Stimulated activated memory B cell treated with anti-CD40 and anti-IgM and Interleukin-4, amounts not matched to agents 10 μg/mL and 1 μg/mL and 100 μg/mL, for 72 hours (primary cell): ENCODE results near the gene FPR3.
"Not testable (repeated sequence)": the region's sequence is repeated elsewhere in the genome, so short reads cannot be mapped to it uniquely, and the experiment has no call there.

Source experiments
- ATAC-seq: fragments of 150-1000 bp; cut with Tn5 transposase; 2 replicates; pipeline ENCODE4 v1.10.0; 2021
- H3K27ac Mint-ChIP-seq: one replicate; pipeline ENCODE4 v1.8.0; 2022; ENCODE audit warnings: mild to moderate bottlenecking, mixed read lengths
- H3K27me3 Mint-ChIP-seq: one replicate; pipeline ENCODE4 v1.8.0; 2022; ENCODE audit warnings: mixed read lengths
- H3K36me3 Mint-ChIP-seq: one replicate; pipeline ENCODE4 v1.8.0; 2022; ENCODE audit warnings: mixed read lengths
- H3K4me1 Mint-ChIP-seq: one replicate; pipeline ENCODE4 v1.8.0; 2022; ENCODE audit warnings: mixed read lengths
- H3K4me3 Mint-ChIP-seq: one replicate; pipeline ENCODE4 v1.8.0; 2022; ENCODE audit warnings: mild to moderate bottlenecking, moderate library complexity, mixed read lengths
- H3K9me3 Mint-ChIP-seq: one replicate; pipeline ENCODE4 v1.8.0; 2022; ENCODE audit warnings: mixed read lengths

The FPR3 gene

GRCh38 chr19:51794885-51795490, at the start of gene FPR3:
TSS of gene FPR3 (plus strand) at chr19:51795157. CDS start at chr19:51823749, 28,592 bp downstream.
- Mint-ChIP-seq H3K9me3 (peaks cover 13% of the 10 kb centered on the region), H3K36me3 (no peaks in the 10 kb centered on the region), H3K27ac (no peak within 1 kb of the TSS), H3K4me3 (no peak within 1 kb of the TSS), H3K4me1 (no peaks in the 10 kb centered on the region), H3K27me3 (peaks cover 18% of the 10 kb centered on the region)
- no peak for ATAC-seq

- no peak for ATAC-seq
- no peak overlapping the region for H3K27ac Mint-ChIP-seq
- peaks cover 12% of the 10 kb centered on the region for H3K9me3 Mint-ChIP-seq
- H3K27me3 Mint-ChIP-seq, result peaks cover 13% of the 10 kb centered on the region
- no peaks in the 10 kb centered on the region for H3K36me3 Mint-ChIP-seq
- no peak overlapping the region for H3K4me3 Mint-ChIP-seq
- H3K4me1 Mint-ChIP-seq, result peaks cover 10% of the 10 kb centered on the region
Observed at GRCh38 chr19:51746731-51747130, 48.2 kb upstream of the FPR3 start.

GRCh38 chr19:51749979-51750378, 45.0 kb upstream of the FPR3 start:
- no peaks in the 10 kb centered on the region for H3K36me3 Mint-ChIP-seq
- H3K4me3 Mint-ChIP-seq, result no peak overlapping the region

GRCh38 chr19:51750400-51751094, 44.4 kb upstream of the FPR3 start:
- Mint-ChIP-seq H3K4me3 (no peak overlapping the region), H3K27me3 (peaks cover 3% of the 10 kb centered on the region), H3K36me3 (no peaks in the 10 kb centered on the region), H3K4me1 (peaks cover 15% of the 10 kb centered on the region), H3K9me3 (peaks cover 18% of the 10 kb centered on the region), H3K27ac (no peak overlapping the region)
- no peak for ATAC-seq

More at GRCh38 chr19:51749979-51750378, 45.0 kb upstream of the FPR3 start:
- Mint-ChIP-seq H3K4me1 (peaks cover 15% of the 10 kb centered on the region), H3K27ac (no peak overlapping the region), H3K9me3 (peaks cover 17% of the 10 kb centered on the region), H3K27me3 (no peaks in the 10 kb centered on the region)
- no peak for ATAC-seq

- Mint-ChIP-seq H3K27me3 (peaks cover 9% of the 10 kb centered on the region), H3K4me3 (no peak within 1 kb of the TSS), H3K36me3 (no peaks in the 10 kb centered on the region), H3K9me3 (peaks cover 20% of the 10 kb centered on the region), H3K4me1 (peaks cover 15% of the 10 kb centered on the region), H3K27ac (peak within 1 kb of the TSS; percentile 35)
- ATAC-seq, result peak; percentile 81
Observed at GRCh38 chr19:51751655-51752054, 43.3 kb upstream of the FPR3 start, which contains the start of gene FPR1. TSS of gene FPR1 (minus strand) at chr19:51751878. CDS start at chr19:51746994, 4,884 bp downstream.

GRCh38 chr19:51754109-51754508, 40.8 kb upstream of the FPR3 start:
- no peak for ATAC-seq
- no peaks in the 10 kb centered on the region for H3K36me3 Mint-ChIP-seq
- H3K4me3 Mint-ChIP-seq, result no peak overlapping the region
- no peak overlapping the region for H3K27ac Mint-ChIP-seq
- peaks cover 15% of the 10 kb centered on the region for H3K4me1 Mint-ChIP-seq
- peaks cover 17% of the 10 kb centered on the region for H3K9me3 Mint-ChIP-seq
- peaks cover 9% of the 10 kb centered on the region for H3K27me3 Mint-ChIP-seq

- peaks cover 14% of the 10 kb centered on the region for H3K9me3 Mint-ChIP-seq
- no peaks in the 10 kb centered on the region for H3K36me3 Mint-ChIP-seq
- H3K4me3 Mint-ChIP-seq, result no peak overlapping the region
- H3K27ac Mint-ChIP-seq, result no peak overlapping the region
- ATAC-seq, result no peak
- H3K4me1 Mint-ChIP-seq, result peaks cover 15% of the 10 kb centered on the region
- peaks cover 9% of the 10 kb centered on the region for H3K27me3 Mint-ChIP-seq
Observed at GRCh38 chr19:51754770-51755169, 40.2 kb upstream of the FPR3 start.

GRCh38 chr19:51755571-51755970, 39.4 kb upstream of the FPR3 start:
- Mint-ChIP-seq H3K4me3 (no peak overlapping the region), H3K27ac (no peak overlapping the region), H3K36me3 (no peaks in the 10 kb centered on the region), H3K27me3 (peaks cover 9% of the 10 kb centered on the region), H3K9me3 (peaks cover 14% of the 10 kb centered on the region), H3K4me1 (peaks cover 15% of the 10 kb centered on the region)
- no peak for ATAC-seq

GRCh38 chr19:51760697-51761356, 34.1 kb upstream of the FPR3 start, which contains the start of gene FPR2:
TSS of gene FPR2 (plus strand) at chr19:51761180. CDS start at chr19:51768659, 7,479 bp downstream.
- H3K4me1 Mint-ChIP-seq, result no peaks in the 10 kb centered on the region

GRCh38 chr19:51761696-51762095, 33.3 kb upstream of the FPR3 start:
- Mint-ChIP-seq H3K36me3 (no peaks in the 10 kb centered on the region), H3K27me3 (peaks cover 33% of the 10 kb centered on the region), H3K27ac (no peak overlapping the region), H3K4me3 (no peak overlapping the region), H3K9me3 (peaks cover 11% of the 10 kb centered on the region), H3K4me1 (no peaks in the 10 kb centered on the region)
- no peak for ATAC-seq

More at GRCh38 chr19:51760697-51761356, 34.1 kb upstream of the FPR3 start, which contains the start of gene FPR2:
- Mint-ChIP-seq H3K27me3 (peaks cover 36% of the 10 kb centered on the region), H3K9me3 (peaks cover 11% of the 10 kb centered on the region), H3K36me3 (no peaks in the 10 kb centered on the region), H3K4me3 (no peak within 1 kb of the TSS), H3K27ac (no peak within 1 kb of the TSS)
- ATAC-seq, result no peak

- no peak overlapping the region for H3K4me3 Mint-ChIP-seq
- ATAC-seq, result no peak
- no peaks in the 10 kb centered on the region for H3K36me3 Mint-ChIP-seq
- peaks cover 8% of the 10 kb centered on the region for H3K9me3 Mint-ChIP-seq
- no peaks in the 10 kb centered on the region for H3K4me1 Mint-ChIP-seq
- no peak overlapping the region for H3K27ac Mint-ChIP-seq
- peaks cover 33% of the 10 kb centered on the region for H3K27me3 Mint-ChIP-seq
Observed at GRCh38 chr19:51765086-51765485, 29.9 kb upstream of the FPR3 start.

GRCh38 chr19:51766461-51766860, 28.5 kb upstream of the FPR3 start:
- Mint-ChIP-seq H3K4me3 (no peak overlapping the region), H3K27ac (no peak overlapping the region)

GRCh38 chr19:51771376-51772130, 23.4 kb upstream of the FPR3 start:
- ATAC-seq, result no peak
- Mint-ChIP-seq H3K9me3 (peaks cover 9% of the 10 kb centered on the region), H3K4me3 (no peak overlapping the region), H3K4me1 (peaks cover 6% of the 10 kb centered on the region), H3K36me3 (no peaks in the 10 kb centered on the region), H3K27me3 (peaks cover 25% of the 10 kb centered on the region), H3K27ac (no peak overlapping the region)

More at GRCh38 chr19:51766461-51766860, 28.5 kb upstream of the FPR3 start:
- no peak for ATAC-seq
- Mint-ChIP-seq H3K4me1 (peaks cover 2% of the 10 kb centered on the region), H3K9me3 (peaks cover 8% of the 10 kb centered on the region), H3K27me3 (peaks cover 30% of the 10 kb centered on the region), H3K36me3 (no peaks in the 10 kb centered on the region)

- Mint-ChIP-seq H3K4me1 (peaks cover 9% of the 10 kb centered on the region), H3K4me3 (no peak overlapping the region), H3K9me3 (peaks cover 12% of the 10 kb centered on the region), H3K27ac (no peak overlapping the region), H3K36me3 (no peaks in the 10 kb centered on the region), H3K27me3 (peaks cover 39% of the 10 kb centered on the region)
- no peak for ATAC-seq
Observed at GRCh38 chr19:51772977-51773376, 22.0 kb upstream of the FPR3 start.

- Mint-ChIP-seq H3K9me3 (peaks cover 12% of the 10 kb centered on the region), H3K27me3 (peaks cover 54% of the 10 kb centered on the region)
- H3K4me3 Mint-ChIP-seq, H3K36me3 Mint-ChIP-seq, H3K27ac Mint-ChIP-seq, ATAC-seq, H3K4me1 Mint-ChIP-seq: not testable (repeated sequence)
Observed at GRCh38 chr19:51776561-51776960, 18.4 kb upstream of the FPR3 start.
